Measurements from ENCODE around the gene ABHD17A. TPM values are rescaled to one million over a fixed set of nuclear protein-coding genes. Genes with fewer than 3 reads are reported as not detected.

The ABHD17A gene
- total RNA-seq, 1 experiment from 2014 or later = 47.5 TPM

- no peak for DNase-seq
- WGBS (ENCODE audit: extremely low coverage, insufficient read length, low lambda C conversion rate) = no CpG with 5 or more reads among the region's 10 CpGs
These were observed 24.4 kb upstream of the ABHD17A start for GRCh38 chr19:1909761-1910080.

More at GRCh38 chr19:1909761-1910080, 24.4 kb upstream of the ABHD17A start:
- Histone ChIP-seq H2BK15ac (ENCODE audit: low read depth, low read length) (no peak overlapping the region), H2BK5ac (ENCODE audit: insufficient read length, low read length) (no peak overlapping the region), H3K9ac (ENCODE audit: extremely low read depth, insufficient read length, low read length) (no peak overlapping the region), H3K23me2 (ENCODE audit: insufficient read length, low read depth, low read length, poor library complexity, severe bottlenecking) (no peaks in the 10 kb centered on the region), H2BK12ac (ENCODE audit: insufficient read length, low read depth, low read length) (no peak overlapping the region), H3K56ac (ENCODE audit: insufficient read length, low read depth, low read length) (no peak overlapping the region), H3K14ac (ENCODE audit: insufficient read depth, low read length) (no peak overlapping the region; the same call in 1 of the 2 replicates), H3K4ac (ENCODE audit: low read depth, low read length) (no peak overlapping the region), H2AK5ac (ENCODE audit: insufficient read length, low read length) (no peak overlapping the region), H3T11ph (ENCODE audit: low read length) (no peak overlapping the region), H3K27me3 (ENCODE audit: insufficient read depth, low read length) (no peaks in the 10 kb centered on the region), H2AFZ (ENCODE audit: low read length) (no peak overlapping the region), H3K79me2 (ENCODE audit: insufficient read depth, low read length) (peaks cover 17% of the 10 kb centered on the region; the same call in 1 of the 2 replicates), H2BK20ac (ENCODE audit: low read depth, low read length, poor library complexity, severe bottlenecking) (no peak overlapping the region), H4K20me1 (ENCODE audit: control insufficient read depth, insufficient read depth, insufficient read length) (no peaks in the 10 kb centered on the region), H4K8ac (replicated peaks; ENCODE audit: insufficient read length, low read depth, low read length) (no peak overlapping the region), H3K18ac (ENCODE audit: insufficient read length, low read depth, low read length) (no peak overlapping the region), H4K5ac (ENCODE audit: insufficient read length, low read depth, low read length) (no peak overlapping the region), H3K79me1 (ENCODE audit: insufficient read depth, low read depth, low read length, poor library complexity, severe bottlenecking) (peaks cover 4% of the 10 kb centered on the region), H3K23ac (ENCODE audit: insufficient read length, low read depth, low read length) (no peak overlapping the region), H3K4me1 (ENCODE audit: insufficient read depth, low read length) (0 out of 2 replicates have a peak, but pooled peaks cover 2% of the 10 kb centered on the region), H2BK120ac (ENCODE audit: low read depth, low read length, poor library complexity, severe bottlenecking) (no peak overlapping the region), H4K91ac (ENCODE audit: insufficient read length, low read depth, low read length) (no peak overlapping the region), H3K9me3 (ENCODE audit: control insufficient read depth, low read depth, low read length) (no peaks in the 10 kb centered on the region), H3K4me2 (ENCODE audit: insufficient read depth, insufficient read length, low read length) (no peak overlapping the region), H3K27ac (ENCODE audit: insufficient read length, low read depth, low read length) (no peak overlapping the region)
- H3K36me3 Mint-ChIP-seq (ENCODE audit: insufficient read depth in 1 of 3, low read depth in 3 of 3) = peaks cover 11 to 23% (median 14%) of the 10 kb centered on the region in 3 experiments
- H3K4me1 Mint-ChIP-seq = peaks cover 3 to 5% of the 10 kb centered on the region in 2 experiments; a peak in 3 of 4 replicates
- no peaks in the 10 kb centered on the region for H3K9me3 Mint-ChIP-seq
- 0 out of 7 replicates have a peak overlapping the region, but pooled peaks of 1 of the 3 experiments have one; percentile 87 for H3K27ac Mint-ChIP-seq
- no peaks in the 10 kb centered on the region for H3K27me3 Mint-ChIP-seq (ENCODE audit: low read depth)
- TF ChIP-seq CTCF (conservative IDR thresholded peaks at IDR 0.05) = no peak
- no peak overlapping the region for H3K4me3 Mint-ChIP-seq
